Dendritic cell treated with granulocyte-macrophage colony-stimulating factor and Interleukin-4, amounts not matched to agents 40 ng/mL and 50 ng/mL, for 4 days (primary cell): ENCODE data around the gene CANX.

Experiments used
- H3K27ac Mint-ChIP-seq: one replicate; pipeline ENCODE4 v1.8.0; 2022; ENCODE audit warnings: mild to moderate bottlenecking, mixed read lengths
- H3K27me3 Mint-ChIP-seq: one replicate; pipeline ENCODE4 v1.8.0; 2022; ENCODE audit warnings: mild to moderate bottlenecking, mixed read lengths
- H3K36me3 Mint-ChIP-seq: one replicate; pipeline ENCODE4 v1.8.0; 2022; ENCODE audit warnings: low read depth, mixed read lengths
- H3K4me1 Mint-ChIP-seq: one replicate; pipeline ENCODE4 v1.8.0; 2022; ENCODE audit warnings: low read depth, mixed read lengths
- H3K4me3 Mint-ChIP-seq: one replicate; pipeline ENCODE4 v1.8.0; 2022; ENCODE audit warnings: mild to moderate bottlenecking, moderate library complexity, mixed read lengths
- H3K9me3 Mint-ChIP-seq: one replicate; pipeline ENCODE4 v1.8.0; 2022; ENCODE audit warnings: mixed read lengths
- intact Hi-C: fragments of 100-400 bp; cut with micrococcal nuclease; formaldehyde crosslinking; loops from one replicate; pipeline ENCODE4 v1.15.0; 2022

Gene CANX

DNA sequence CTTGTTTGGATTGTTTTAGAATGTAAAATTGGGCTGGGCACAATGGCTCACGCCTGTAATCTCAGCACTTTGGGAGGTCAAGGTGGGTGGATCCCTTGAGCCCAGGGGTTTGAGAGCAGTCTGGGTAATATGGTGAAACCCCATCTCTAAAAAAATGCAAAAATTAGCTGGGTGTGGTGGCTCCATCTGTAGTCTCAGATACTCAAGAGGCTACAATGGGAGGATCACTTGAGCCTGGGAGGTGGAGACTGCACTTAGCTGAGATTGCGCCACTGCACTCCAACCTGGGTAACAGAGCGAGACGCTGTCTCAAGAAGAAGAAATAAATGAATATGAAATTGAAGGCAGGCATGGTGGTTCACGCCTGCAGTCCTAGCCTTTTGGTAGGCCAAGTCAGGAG is 55.2 kb downstream of the CANX start:
- peak overlapping the region; percentile 37 for H3K27ac Mint-ChIP-seq
- no peaks in the 10 kb centered on the region for H3K9me3 Mint-ChIP-seq
- H3K27me3 Mint-ChIP-seq = no peaks in the 10 kb centered on the region
- peaks cover 53% of the 10 kb centered on the region for H3K4me1 Mint-ChIP-seq
- intact Hi-C loops = no loop called here
- no peak overlapping the region for H3K4me3 Mint-ChIP-seq
- H3K36me3 Mint-ChIP-seq = peaks cover 34% of the 10 kb centered on the region

DNA sequence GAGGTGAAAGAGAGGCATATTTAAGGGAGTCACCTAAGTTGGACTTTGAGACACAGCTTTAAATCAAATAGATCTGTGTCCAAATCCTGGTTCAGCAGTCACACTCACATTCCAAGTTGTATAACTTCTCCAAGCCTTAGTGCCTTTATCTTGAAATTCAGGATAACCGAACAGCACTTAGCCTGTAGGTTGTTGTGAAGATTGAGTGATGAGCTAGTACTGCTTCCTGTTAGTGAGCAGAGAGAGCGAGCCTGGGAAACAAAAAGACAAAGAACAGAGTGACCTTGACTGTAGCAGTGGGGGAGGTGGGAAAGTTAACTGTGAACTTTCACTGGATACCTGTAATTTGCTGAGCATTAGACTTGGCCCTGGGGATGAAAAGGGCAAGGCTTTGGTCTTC is 56.3 kb downstream of the CANX start:
- intact Hi-C loops = no loop called here
- Mint-ChIP-seq H3K36me3 (peaks cover 23% of the 10 kb centered on the region), H3K27me3 (no peaks in the 10 kb centered on the region), H3K9me3 (no peaks in the 10 kb centered on the region), H3K27ac (peak overlapping the region; percentile 37), H3K4me3 (no peak overlapping the region), H3K4me1 (peaks cover 53% of the 10 kb centered on the region)

DNA sequence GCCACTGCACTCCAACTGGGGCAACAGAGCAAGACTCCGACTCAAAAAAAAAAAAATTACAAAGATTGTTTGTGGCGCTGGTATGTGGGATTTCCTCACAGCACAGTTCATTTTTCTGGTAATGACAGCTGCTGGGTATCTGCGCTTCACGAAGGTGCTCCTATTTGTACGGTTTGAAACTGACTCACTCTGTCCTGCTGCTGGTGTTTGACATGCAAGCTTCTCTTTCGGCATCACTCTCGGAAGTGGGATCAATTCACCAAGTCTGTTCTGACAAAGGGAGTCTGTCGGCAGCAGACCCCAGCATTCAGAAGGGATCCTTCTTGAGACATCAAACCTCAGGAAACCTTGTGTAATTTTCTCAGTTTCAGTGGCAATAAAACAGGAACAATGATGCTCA is 60.2 kb downstream of the CANX start:
- Mint-ChIP-seq H3K4me1 (peaks cover 75% of the 10 kb centered on the region), H3K27ac (peak overlapping the region; percentile 72), H3K27me3 (no peaks in the 10 kb centered on the region), H3K9me3 (no peaks in the 10 kb centered on the region), H3K36me3 (peaks cover 6% of the 10 kb centered on the region), H3K4me3 (no peak overlapping the region)
- intact Hi-C loops = no loop called here

DNA sequence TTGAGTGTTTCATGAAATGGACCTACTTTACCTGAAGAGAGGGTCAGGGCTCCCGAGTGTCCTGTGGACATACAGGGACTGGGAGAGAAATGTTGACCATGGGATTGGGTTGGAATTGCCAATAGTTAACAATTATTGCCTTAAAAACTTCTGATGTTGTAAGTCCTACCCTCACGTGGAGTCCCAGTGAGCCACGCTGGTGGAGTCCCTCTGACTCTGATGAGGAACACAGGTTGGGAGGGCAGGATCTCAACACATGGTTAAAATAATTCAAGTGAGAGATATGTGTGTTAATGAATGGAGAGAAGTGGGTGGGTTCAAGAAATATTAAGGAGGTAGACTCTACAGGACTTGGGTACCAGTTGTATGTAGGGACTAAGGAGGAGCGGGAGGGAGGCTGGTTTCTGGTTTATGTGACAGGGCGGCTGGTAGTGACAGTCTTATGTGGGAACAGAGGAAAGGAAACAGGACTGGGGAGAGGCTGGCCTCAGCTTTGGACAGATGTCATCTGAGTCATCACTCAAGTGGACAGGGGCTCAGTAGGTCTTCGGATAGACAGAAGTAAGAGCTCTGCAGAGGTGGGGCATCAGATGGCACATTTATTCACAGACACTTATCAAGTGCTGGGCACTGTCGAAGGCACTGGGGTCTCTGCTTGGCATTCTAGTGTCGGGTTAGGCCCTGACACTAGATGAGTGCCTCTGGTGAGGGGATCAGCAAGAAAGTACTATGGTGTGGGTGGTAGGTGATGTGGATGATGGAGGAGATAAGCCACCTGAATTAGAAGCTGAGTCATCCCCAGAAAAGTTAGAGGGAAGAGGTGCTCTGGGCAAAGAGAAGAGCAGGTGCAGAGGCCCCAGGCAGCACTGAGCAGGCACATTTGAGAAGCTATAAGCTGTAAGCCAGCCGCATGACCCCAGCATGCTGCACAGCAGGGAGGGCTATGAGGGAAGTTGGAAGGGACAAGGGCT is 61.1 kb downstream of the CANX start:
- peaks cover 75% of the 10 kb centered on the region for H3K4me1 Mint-ChIP-seq

DNA sequence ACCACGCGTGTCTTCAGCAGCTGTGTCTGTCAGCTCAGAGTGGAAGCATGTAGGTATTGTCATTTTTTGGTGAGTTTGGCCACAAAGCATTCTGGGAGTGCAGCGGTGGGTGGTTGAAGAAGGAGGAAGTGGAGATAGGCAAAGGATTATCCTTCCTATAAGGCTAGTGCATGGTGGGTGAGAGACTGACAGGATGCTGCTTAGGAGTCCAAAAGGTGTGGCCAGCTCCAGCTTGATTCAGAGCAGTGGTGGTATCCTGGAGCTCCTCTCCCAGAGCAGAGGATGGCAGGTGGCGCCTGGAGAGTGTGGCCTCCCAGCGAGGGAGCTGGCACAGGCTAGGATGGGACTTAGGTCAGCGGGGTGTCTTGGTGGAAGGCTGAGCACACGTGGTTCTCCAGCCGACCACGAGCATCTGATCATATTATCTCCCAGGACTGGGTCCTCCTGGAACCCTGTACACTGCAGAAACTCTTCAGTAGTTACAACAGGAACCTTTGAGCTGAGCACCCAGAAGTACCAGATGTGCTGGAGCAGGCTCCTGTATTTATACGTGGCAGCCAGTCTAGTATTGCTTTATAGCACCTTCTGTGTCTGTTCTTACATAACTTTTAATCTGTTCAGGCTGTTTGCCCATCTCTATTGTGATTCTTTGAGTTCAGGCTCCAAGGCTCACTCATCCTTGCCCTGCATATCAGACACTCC is 63.5 kb downstream of the CANX start:
- peaks cover 18% of the 10 kb centered on the region for H3K36me3 Mint-ChIP-seq
- no peak overlapping the region for H3K4me3 Mint-ChIP-seq
- peaks cover 80% of the 10 kb centered on the region for H3K4me1 Mint-ChIP-seq
- intact Hi-C loops = loop anchor here (2.0 to 5.0 kb wide), 2 partner anchors 15 to 35 kb away; no protein-coding TSS in a partner anchor
- H3K9me3 Mint-ChIP-seq = no peaks in the 10 kb centered on the region
- H3K27me3 Mint-ChIP-seq = no peaks in the 10 kb centered on the region
- H3K27ac Mint-ChIP-seq = peak overlapping the region; percentile 8

More for the DNA sequence above, 61.1 kb downstream of the CANX start:
- Mint-ChIP-seq H3K9me3 (no peaks in the 10 kb centered on the region), H3K27ac (peak overlapping the region; percentile 72), H3K36me3 (peaks cover 6% of the 10 kb centered on the region), H3K4me3 (no peak overlapping the region), H3K27me3 (no peaks in the 10 kb centered on the region)
- intact Hi-C loops = loop anchor here (5.0 kb wide), 1 partner anchor 37 kb away; no protein-coding TSS in a partner anchor

DNA sequence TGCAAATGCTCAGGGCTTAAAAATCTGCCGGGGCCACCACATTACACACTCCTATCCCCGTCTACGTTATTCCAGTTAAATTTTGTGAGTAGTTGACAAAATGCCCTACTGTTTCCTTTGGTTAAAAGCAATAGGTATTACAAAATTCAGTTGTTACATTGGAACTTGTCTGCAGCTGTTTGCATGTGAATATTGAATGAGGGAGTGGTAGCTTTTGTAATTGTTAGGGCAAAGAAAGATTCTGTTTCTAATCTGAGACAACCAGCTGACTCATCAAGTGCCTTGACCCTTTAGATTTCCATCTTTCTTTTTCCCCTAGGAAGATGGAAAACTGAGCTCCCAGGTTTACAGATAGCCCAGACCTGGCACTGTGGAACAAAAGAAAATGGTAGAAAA is 64.0 kb downstream of the CANX start:
- Mint-ChIP-seq H3K9me3 (no peaks in the 10 kb centered on the region), H3K36me3 (peaks cover 22% of the 10 kb centered on the region), H3K4me3 (no peak overlapping the region), H3K4me1 (peaks cover 85% of the 10 kb centered on the region), H3K27ac (no peak overlapping the region), H3K27me3 (no peaks in the 10 kb centered on the region)
- intact Hi-C loops = loop anchor here (2.0 to 5.0 kb wide), 2 partner anchors 14 to 35 kb away; no protein-coding TSS in a partner anchor

DNA sequence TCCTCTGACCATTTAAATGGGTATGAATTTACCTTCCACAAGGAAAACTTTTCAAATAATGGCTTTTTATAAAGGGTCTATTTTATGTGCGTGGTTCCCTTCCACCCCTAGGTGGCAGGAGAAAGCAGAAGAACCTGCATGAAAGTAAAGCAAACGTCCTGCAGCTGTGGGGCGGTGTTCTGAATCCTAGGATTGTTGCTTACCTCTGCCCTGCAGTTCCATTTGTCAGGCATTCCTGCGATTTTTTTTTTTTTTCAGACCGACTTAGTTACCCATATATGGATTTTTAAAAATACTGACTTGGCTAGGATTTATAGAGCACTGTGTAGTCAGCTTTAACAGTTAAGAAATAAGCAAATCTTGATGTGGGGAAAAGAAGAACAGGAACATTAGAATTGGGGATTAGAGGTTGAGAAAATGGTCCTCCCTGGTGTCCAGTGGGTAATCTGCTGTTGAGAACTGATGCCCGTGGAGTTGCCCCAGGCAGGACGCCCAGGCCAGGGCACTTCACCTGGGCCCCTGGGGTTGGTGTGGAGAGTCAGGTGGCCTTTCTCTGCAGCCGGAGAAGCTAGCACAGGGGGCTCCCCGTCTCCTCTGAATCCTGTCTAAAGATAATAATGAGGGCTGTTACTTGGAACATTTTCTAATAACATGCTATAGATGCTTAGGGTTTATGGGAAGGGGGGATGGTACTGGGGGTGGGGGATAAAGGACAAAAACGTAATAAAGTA is 64.6 kb downstream of the CANX start:
- Mint-ChIP-seq H3K4me1 (peaks cover 90% of the 10 kb centered on the region), H3K27me3 (no peaks in the 10 kb centered on the region), H3K36me3 (peaks cover 28% of the 10 kb centered on the region), H3K27ac (no peak overlapping the region), H3K4me3 (no peak overlapping the region), H3K9me3 (no peaks in the 10 kb centered on the region)
- intact Hi-C loops = loop anchor here (2.0 to 5.0 kb wide), 2 partner anchors 13 to 34 kb away; no protein-coding TSS in a partner anchor

DNA sequence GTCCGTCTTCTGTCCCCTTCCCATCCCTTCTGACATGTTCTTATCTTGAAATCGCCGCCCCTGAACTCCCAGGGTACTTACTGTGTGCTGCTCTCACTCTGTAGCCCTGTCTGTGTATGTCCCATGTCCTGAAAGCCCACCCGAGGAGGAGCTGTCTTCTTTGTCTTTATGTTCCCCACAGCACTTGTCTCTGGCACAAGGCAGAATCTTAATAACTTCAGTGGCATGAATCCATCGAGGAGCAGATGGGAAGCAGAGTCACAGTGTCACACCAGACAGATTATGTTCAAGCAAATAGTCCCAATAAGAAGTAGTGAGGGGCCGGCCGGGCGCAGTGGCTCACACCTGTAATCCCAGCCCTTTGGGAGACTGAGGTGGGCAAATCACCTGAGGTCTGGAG is 65.3 kb downstream of the CANX start:
- Mint-ChIP-seq H3K4me3 (no peak overlapping the region), H3K27me3 (no peaks in the 10 kb centered on the region), H3K4me1 (peaks cover 92% of the 10 kb centered on the region), H3K9me3 (no peaks in the 10 kb centered on the region), H3K36me3 (peaks cover 35% of the 10 kb centered on the region), H3K27ac (peak overlapping the region; percentile 79)
- intact Hi-C loops = loop anchor here (5.0 kb wide), 1 partner anchor 33 kb away; no protein-coding TSS in a partner anchor

DNA sequence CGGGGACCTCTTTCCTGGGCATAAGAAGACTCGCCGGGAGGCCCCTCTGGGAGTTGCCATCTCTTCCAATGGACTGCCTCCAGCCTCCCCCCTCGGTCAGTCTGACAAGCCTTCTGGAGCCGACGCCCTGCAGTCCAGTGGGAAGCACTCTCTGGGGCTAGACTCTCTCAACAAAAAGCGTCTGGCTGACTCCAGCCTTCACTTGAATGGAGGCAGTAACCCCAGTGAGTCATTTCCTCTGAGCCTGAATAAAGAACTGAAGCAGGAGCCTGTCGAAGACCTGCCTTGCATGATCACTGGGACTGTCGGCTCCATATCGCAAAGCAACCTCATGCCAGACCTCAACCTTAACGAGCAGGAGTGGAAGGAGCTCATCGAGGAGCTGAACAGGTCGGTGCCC is 66.6 kb downstream of the CANX start:
- Mint-ChIP-seq H3K36me3 (peaks cover 48% of the 10 kb centered on the region), H3K27me3 (no peaks in the 10 kb centered on the region), H3K4me1 (peaks cover 92% of the 10 kb centered on the region), H3K4me3 (peak overlapping the region; percentile 1), H3K9me3 (no peaks in the 10 kb centered on the region), H3K27ac (peak overlapping the region; percentile 79)
- intact Hi-C loops = no loop called here

DNA sequence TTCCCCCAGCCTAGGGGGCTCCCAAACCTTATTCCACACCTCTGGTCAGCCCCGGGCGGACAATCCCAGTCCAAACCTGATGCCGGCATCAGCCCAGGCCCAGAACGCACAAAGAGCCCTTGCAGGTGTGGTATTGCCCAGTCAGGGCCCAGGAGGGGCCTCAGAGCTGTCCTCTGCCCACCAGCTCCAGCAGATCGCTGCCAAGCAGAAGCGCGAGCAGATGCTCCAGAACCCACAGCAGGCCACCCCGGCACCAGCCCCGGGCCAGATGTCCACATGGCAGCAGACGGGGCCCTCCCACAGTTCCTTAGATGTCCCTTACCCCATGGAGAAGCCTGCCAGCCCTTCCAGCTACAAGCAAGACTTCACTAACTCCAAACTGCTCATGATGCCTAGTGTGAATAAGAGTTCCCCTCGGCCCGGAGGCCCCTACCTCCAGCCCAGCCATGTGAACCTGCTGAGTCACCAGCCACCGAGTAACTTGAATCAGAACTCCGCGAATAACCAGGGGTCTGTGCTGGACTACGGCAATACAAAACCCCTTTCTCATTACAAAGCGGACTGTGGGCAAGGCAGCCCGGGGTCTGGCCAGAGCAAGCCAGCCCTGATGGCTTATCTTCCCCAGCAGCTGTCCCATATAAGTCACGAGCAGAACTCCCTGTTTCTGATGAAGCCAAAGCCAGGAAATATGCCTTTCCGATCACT is 67.4 kb downstream of the CANX start:
- Mint-ChIP-seq H3K9me3 (no peaks in the 10 kb centered on the region), H3K4me1 (peaks cover 95% of the 10 kb centered on the region), H3K36me3 (peaks cover 56% of the 10 kb centered on the region), H3K27me3 (no peaks in the 10 kb centered on the region), H3K4me3 (peak overlapping the region; percentile 49), H3K27ac (peak overlapping the region; percentile 79)
- intact Hi-C loops = no loop called here

DNA sequence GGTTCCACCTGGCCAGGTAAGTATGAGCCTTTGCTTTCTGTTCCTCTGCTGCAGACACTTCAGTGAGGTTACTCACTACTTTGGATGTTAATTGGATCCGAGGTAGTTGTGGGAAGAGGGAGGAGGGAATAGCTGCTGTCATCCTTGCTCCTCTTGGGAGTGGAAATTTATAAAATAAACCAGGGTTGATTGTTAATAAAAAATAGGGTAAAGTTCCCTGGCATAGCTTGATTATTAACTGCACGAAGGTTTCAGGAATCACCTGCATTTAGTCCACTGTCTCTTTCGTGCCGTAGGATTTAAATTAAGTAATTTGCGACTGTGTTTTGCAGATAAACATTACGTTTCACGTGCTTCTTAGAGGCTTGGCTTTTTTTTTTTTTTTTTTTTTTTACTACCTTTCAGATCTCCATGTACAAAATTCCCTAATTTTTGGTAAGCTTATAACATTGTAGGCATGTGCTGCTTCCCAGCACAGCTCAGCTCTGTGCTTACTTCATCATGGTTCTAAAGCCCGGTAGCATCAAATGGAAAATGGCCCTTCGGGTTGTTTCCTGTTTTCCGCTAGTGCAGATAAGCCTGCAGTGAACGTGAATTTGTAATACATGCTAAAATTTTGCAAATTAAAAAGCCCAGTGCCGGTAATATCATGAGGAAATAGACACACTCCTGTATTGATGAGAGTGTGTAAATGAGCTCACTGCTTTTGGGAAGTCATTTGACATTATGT is 68.1 kb downstream of the CANX start:
- intact Hi-C loops = no loop called here

DNA sequence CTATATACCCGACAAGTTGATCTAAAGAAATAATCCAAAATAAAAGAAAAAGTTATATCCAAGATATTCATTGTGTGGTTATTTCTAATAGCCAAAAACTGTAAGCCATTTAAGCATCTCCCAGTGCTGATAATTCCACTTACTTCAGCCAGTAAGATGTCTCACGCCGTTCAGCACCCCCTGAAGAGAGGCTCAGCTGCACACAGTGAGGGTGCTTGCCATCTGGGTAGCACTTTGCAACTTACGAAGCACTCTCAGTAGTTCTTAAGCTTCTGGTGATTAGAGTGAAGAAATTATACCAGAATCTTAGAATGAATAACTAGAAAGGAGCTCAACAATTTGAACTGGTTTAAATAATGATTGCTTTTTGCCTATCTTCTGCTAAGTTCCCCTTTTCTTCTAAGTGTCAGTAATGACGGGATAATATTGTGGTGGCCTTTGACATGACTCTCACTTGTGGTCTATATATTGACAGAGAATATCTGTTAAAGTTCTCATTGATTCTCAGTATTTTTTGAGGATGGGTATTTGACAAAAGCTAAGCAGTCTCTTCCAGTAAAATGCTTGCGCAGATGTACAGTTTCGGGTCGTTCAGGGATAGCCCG is 68.8 kb downstream of the CANX start:
- Mint-ChIP-seq H3K9me3 (no peaks in the 10 kb centered on the region), H3K27me3 (no peaks in the 10 kb centered on the region), H3K27ac (no peak overlapping the region), H3K36me3 (peaks cover 70% of the 10 kb centered on the region), H3K4me1 (peaks cover 98% of the 10 kb centered on the region), H3K4me3 (no peak overlapping the region)
- intact Hi-C loops = no loop called here

More for the DNA sequence above, 68.1 kb downstream of the CANX start:
- peak overlapping the region; percentile 79 for H3K27ac Mint-ChIP-seq
- no peaks in the 10 kb centered on the region for H3K27me3 Mint-ChIP-seq
- H3K4me1 Mint-ChIP-seq = peaks cover 98% of the 10 kb centered on the region
- H3K4me3 Mint-ChIP-seq = no peak overlapping the region
- no peaks in the 10 kb centered on the region for H3K9me3 Mint-ChIP-seq
- peaks cover 63% of the 10 kb centered on the region for H3K36me3 Mint-ChIP-seq
